SK-MEL-5 (cell line): ENCODE measurements around the gene PAX8. TPM values are rescaled to one million over a fixed set of nuclear protein-coding genes. Genes with fewer than 3 reads are reported as not detected.
"Not testable (repeated sequence)": the region's sequence is repeated elsewhere in the genome, so short reads cannot be mapped to it uniquely, and the experiment has no call there.

Source experiments
- DNase-seq: peaks from one replicate; pipeline ENCODE4 v3.0.0-alpha.2; 2016; ENCODE audit warnings: low read depth, low spot score
- in situ Hi-C: cut with HindIII; loops from 2 replicates; pipeline ENCODE4 v1.10.0; 2016; ENCODE audit warnings: low sequenced_read_pairs, high pct_unique_total_duplicates, low pct_unique_long_range_greater_than_20kb
- total RNA-seq: library from RNA; depleted of rRNA; stranded (reverse); fragments of >200 nt; shearing (Covaris generic); gene quantifications from 2 replicates; pipeline ENCODE4 v1.2.3, GENCODE V29; 2014

PAX8 gene
- total RNA-seq, 1 experiment from 2014 or later, result 0.90 TPM

- in situ Hi-C loops, DNase-seq: not testable (repeated sequence)
Observed at GRCh38 chr2:113302216-113302980, 23.7 kb upstream of the PAX8 start.

GRCh38 chr2:113300281-113300680 lies 21.6 kb upstream of the PAX8 start:
- in situ Hi-C loops, result no loop called here
- no peak for DNase-seq

DNA sequence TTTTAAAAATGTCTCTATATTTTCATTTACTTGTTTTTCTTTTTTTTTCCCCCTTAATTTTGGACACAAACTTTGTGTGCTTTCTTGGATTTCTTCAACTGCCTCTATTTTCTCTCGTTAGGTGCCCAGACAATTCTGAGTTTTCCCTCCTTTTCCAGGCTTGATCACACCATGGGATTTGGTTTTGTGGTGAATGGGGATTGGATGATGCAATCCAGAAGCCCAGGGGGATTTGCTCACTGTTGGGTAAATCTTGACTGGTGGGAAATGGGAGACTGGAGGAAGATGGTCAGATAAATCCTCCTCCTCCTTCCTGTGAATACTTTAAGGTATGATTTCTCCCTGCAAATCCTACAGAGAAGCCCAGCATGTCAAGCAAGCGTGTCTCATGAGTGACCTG lies 19.5 kb upstream of the PAX8 start:
- no peak for DNase-seq
- in situ Hi-C loops, result no loop called here

DNA sequence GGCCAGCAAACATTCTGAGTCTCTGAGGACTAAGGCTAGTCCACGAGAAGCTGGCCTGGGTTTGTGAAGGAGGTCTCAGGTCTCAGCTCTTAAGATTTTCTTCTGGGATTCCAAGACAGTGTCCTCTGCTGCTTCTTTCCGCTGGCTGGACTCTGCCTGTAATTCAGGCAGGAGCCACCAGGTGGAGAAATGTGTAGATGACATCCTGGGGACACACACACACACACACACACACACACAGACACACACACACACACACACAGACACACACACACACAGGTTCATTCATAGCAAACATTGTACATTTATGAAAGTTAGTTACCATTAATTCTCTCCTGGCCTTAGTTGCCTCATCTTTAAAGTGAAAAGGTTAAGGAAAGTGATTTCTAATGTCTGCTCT lies 18.9 kb upstream of the PAX8 start:
- in situ Hi-C loops, result not testable (repeated sequence)
- DNase-seq, result peak; percentile 34

DNA sequence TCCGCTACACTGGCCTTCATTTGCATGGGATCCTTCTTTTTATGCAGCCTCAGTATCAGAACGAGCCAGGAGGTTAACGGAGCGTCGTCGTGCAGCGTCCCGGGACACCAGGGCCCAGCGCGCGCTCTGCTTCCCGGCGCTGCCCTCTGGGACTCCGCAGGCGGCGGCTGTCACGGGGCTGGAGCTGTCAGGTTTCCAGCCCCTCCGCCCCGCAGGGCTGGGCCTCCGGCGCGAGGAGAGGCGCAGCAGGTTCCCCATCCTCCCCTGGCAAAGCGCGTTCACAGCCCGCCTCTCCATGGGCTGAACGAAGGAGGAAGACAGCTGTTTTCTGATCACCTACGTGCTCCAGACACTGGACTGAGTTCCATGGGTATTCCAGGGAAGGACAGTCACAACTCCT lies 12.5 kb upstream of the PAX8 start:
- DNase-seq, result no peak
- in situ Hi-C loops, result no loop called here

- DNase-seq, result peak; percentile 6
- in situ Hi-C loops, result not testable (repeated sequence)
Observed at GRCh38 chr2:113288674-113289149, 10.0 kb upstream of the PAX8 start.

GRCh38 chr2:113288117-113288673 lies 9.5 kb upstream of the PAX8 start:
- DNase-seq, result peak; percentile 3
- in situ Hi-C loops, result not testable (repeated sequence)

- no peak for DNase-seq
- in situ Hi-C loops, result no loop called here
Observed at GRCh38 chr2:113285816-113286215, 7.1 kb upstream of the PAX8 start.

DNA sequence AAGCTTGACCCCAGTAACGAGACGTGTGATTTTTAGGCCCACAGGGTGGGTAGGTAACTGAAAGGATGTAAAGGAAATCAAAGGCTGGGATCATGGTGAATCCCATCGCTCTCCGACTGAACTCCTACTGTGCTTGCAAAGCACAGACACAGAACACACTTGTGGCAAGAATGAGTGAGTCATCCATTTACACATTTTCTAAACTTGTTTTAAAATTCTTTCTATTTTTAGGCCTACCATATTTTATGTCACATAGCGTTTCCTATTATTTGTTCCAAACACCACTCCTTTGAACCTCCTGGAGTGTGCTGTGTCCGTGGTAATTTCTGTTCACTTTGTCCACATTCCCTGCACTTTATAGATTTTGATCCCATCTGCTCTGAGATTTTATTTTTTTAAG lies 6.3 kb upstream of the PAX8 start:
- DNase-seq, in situ Hi-C loops: not testable (repeated sequence)

DNA sequence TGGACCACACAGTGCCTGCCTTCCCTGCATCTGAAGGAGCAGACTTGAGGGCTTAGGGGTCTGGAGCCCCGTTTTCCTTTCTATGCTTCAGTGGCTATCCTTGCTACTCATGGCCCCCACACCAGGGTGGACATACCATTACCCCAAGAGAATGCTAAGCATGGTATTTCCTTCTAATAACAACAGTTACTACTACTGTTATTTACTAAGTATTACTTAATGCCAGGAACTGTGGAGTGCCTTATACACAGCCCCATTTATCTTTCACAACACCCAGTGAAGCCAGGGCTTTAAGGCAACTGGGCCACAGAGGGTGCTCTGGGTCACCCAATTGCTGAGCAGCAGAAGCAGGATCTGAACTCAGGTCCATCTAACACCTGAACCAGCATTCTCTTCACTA lies 5.8 kb upstream of the PAX8 start:
- in situ Hi-C loops, result no loop called here
- no peak for DNase-seq

DNA sequence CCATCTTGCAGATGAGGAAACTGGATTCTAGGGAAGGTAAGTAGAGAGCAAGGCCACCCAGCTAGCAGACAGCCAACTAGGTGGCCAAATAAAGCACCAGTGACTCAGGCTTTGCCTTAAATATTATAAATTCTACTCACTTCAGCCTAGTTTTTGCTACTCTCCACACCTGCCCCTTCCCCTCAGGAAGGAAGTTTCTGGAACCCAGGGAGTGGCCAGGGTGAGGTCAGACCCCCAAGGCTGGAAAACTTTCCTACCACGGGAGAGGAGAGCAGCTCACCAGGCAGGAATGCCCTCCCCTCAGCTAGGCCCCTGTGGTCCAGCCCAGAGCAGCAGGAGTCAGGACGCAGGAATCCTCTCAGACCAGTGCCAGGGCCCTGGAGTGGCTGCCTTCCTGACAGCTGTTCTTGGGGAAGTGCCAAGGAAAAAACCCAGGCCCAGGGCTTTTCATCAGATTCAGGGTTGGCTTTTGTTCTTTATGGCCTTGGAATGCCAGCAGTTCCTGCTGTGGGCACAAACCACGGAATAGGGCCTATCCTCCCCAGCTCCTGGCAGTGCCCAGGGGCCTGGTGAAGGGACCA lies 5.1 kb upstream of the PAX8 start:
- in situ Hi-C loops, result no loop called here
- no peak for DNase-seq

- peak; percentile 6 for DNase-seq
- in situ Hi-C loops, result no loop called here
Observed at GRCh38 chr2:113282747-113283533, 4.2 kb upstream of the PAX8 start.

- in situ Hi-C loops, result no loop called here
- no peak for DNase-seq
Observed at GRCh38 chr2:113281910-113282746, 3.4 kb upstream of the PAX8 start.

DNA sequence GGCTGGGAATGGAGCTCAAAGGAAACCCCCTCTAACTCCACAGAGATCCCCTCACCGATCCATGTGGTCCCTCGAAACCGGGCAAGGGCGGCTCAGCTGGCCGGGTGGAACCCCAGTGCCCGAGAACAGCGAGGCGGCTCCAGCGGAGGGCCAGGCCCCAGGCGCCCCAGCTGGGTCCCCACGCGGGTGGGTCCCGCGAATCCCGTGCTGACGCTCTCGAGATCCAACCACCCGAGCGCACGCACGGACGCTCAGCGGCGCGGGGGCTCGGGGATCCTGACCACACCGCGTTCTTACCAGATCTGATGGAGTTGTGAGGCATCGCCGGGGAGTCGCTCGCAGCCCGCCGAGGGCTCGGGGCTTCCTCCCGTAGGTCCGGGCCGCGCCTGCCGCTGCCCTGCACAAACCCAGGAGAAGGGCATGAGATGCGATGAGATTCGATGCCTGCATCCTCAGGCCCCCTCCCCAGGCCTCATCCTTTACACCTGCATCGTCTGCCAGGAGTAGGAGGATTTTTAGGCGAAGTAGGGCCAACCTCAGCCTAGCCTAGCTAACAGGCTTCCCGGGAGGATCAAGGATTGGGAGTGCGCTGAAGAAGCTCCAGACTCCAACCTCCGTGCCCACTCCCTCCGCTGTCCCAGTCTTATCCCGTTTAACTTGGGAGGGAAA lies 514 bp downstream of the PAX8 start:
- no peak for DNase-seq
- in situ Hi-C loops, result no loop called here

DNA sequence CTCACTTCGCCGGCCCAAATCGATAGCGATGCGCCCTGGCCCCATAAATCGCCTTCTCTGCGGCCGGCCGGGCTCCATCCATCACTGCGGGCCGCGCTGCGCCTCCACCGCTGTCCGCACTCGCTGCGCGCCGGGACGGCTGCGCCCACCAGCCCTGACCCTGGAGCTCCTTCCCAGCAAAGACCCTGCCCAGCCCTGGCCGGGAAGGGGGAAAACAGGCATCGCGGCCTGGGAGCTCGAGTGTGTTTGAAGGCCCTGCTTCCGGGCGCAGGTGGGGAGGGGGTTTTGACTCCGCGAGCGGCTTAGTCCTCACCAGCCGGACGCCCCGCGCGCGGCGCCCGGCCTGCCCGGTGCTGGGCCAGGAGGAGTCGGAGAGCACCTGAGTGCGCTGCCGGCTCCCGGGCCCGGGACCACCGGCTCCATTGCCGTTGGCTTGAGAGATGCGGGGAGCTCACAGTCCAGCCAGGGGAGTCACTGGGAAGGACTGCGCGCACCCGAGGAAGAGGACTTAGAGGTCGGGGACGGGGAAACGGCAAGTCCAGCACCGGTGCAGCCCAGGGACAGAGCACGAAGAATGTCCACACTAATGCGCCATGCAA lies 1.1 kb downstream of the PAX8 start:
- in situ Hi-C loops, result no loop called here
- DNase-seq, result no peak

DNA sequence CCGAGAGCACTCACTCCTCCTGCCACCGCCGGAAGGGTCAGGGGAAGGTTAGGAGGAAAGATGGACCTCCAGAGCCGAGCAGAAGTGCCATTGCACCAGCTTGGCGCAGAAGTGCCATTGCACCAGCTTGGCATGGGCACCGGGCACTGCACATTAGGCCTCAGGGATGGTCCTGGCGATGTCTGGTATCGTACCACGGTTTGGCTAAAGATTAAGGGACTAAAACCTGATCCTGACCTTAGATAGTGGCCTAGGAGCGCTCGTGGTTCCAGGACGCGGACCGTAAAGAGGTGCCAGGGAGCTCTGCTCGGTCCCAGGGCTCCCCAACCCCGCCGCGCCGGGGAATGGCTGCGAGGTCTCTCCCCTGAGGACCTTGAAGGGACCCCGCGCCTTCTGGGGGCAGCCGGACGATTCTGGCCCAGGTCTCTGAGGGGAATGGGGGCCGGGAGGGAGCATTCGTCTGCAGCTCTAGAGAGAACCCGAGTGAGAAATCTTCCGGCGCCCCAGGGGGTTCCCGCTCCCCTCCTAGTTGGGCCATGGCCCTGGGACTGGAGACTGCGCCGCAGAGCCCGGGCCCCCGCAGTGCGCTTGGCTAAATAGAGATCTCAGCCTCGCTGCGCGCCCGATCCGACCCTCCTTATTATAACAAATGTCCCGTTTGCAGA lies 1.8 kb downstream of the PAX8 start:
- in situ Hi-C loops, result no loop called here

More for the DNA sequence above, 1.8 kb downstream of the PAX8 start:
- DNase-seq, result no peak
